SK-N-SH treated with all-trans-retinoic acid at 6 μM for 48 hours (cell line): ENCODE data around the gene C3orf22.

ENCODE experiments used
- ARNTL ChIP-seq: fragments of 450-650 bp; formaldehyde crosslinking; IDR thresholded peaks from 2 replicates; pipeline ENCODE4 v1.5.0; 2020; ENCODE audit warnings: low read depth, mild to moderate bottlenecking, moderate library complexity, borderline replicate concordance
- CSRNP3 ChIP-seq: fragments of 250-450 bp; sonication (Bioruptor Pico); IDR thresholded peaks from 2 replicates; pipeline ENCODE4 v1.5.1; 2021; ENCODE audit warnings: mild to moderate bottlenecking, moderate library complexity
- ESRRG ChIP-seq: fragments of 250-450 bp; sonication (Bioruptor Pico); IDR thresholded peaks from 2 replicates; pipeline ENCODE4 v1.6.1; 2021; ENCODE audit warnings: mild to moderate bottlenecking
- GLIS3 ChIP-seq: fragments of 250-450 bp; sonication (Bioruptor Pico); IDR thresholded peaks from 2 replicates; pipeline ENCODE4 v1.5.0; 2020; ENCODE audit warnings: mild to moderate bottlenecking, moderate library complexity
- POU6F1 ChIP-seq: fragments of 250-450 bp; sonication (Bioruptor Pico); IDR thresholded peaks from 2 replicates; pipeline ENCODE4 v1.8.0; 2021; ENCODE audit warnings: low read depth, mild to moderate bottlenecking, moderate library complexity, borderline replicate concordance
- PPARA ChIP-seq: fragments of 250-450 bp; sonication (Bioruptor Pico); IDR thresholded peaks from 2 replicates; pipeline ENCODE4 v1.5.0; 2020; ENCODE audit warnings: mild to moderate bottlenecking, borderline replicate concordance
- RARB ChIP-seq: fragments of 250-450 bp; sonication (Bioruptor Pico); IDR thresholded peaks from 2 replicates; pipeline ENCODE4 v1.8.0; 2021; ENCODE audit warnings: mild to moderate bottlenecking, moderate library complexity
- TSHZ2 ChIP-seq: fragments of 250-450 bp; sonication (Bioruptor Pico); IDR thresholded peaks from 2 replicates; pipeline ENCODE4 v1.5.0; 2020; ENCODE audit warnings: mild to moderate bottlenecking, moderate library complexity
- ZFP3 ChIP-seq: fragments of 250-450 bp; sonication (Bioruptor Pico); IDR thresholded peaks from 2 replicates; pipeline ENCODE4 v1.5.0; 2020; ENCODE audit warnings: mild to moderate bottlenecking, moderate library complexity
- ZFP30 ChIP-seq: fragments of 450-650 bp; formaldehyde crosslinking; IDR thresholded peaks from 2 replicates; pipeline ENCODE4 v1.5.0; 2022; ENCODE audit warnings: mild to moderate bottlenecking, moderate library complexity
- ZNF70 ChIP-seq: fragments of 450-650 bp; formaldehyde crosslinking; IDR thresholded peaks from 2 replicates; pipeline ENCODE4 v1.5.0; 2020; ENCODE audit warnings: mild to moderate bottlenecking, moderate library complexity
- TF ChIP-seq, protein P1 (sequence below): fragments of 250-450 bp; sonication (Bioruptor Pico); IDR thresholded peaks from 2 replicates; pipeline ENCODE4 v1.5.1; 2020; ENCODE audit warnings: low read depth, mild to moderate bottlenecking, moderate library complexity

DNA sequence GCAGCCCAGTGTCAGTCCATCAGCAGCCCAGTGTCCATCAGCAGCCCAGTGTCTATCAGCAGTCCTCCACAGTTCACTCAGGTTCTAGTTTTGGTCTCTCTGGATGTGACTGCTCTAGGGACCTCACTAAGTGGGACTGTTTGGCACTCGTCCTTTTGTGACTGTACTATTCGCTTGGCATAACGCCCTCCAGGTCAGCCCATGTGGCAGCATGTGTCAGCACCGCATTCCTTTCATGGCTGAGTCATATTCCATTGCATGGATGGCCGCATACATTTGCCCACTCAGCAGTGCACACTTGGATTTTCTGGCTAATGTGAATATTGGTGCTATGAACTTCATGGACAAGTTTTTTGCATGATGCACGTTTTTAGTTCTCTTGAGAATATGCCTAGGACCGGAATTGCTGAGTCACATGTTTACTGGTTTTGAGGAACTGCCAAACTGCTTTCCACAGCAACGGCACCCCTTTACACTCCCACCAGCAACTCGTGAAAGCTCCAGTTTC, 18.3 kb downstream of the C3orf22 start:
- TF ChIP-seq, protein P1, sequence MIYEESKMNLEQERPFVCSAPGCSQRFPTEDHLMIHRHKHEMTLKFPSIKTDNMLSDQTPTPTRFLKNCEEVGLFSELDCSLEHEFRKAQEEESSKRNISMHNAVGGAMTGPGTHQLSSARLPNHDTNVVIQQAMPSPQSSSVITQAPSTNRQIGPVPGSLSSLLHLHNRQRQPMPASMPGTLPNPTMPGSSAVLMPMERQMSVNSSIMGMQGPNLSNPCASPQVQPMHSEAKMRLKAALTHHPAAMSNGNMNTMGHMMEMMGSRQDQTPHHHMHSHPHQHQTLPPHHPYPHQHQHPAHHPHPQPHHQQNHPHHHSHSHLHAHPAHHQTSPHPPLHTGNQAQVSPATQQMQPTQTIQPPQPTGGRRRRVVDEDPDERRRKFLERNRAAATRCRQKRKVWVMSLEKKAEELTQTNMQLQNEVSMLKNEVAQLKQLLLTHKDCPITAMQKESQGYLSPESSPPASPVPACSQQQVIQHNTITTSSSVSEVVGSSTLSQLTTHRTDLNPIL: no peak
- TF ChIP-seq ZFP3 (CRISPR knock-in tag) (no peak), TSHZ2 (CRISPR knock-in tag) (no peak), RARB (no peak), GLIS3 (no peak), PPARA (CRISPR knock-in tag) (no peak), ZNF70 (CRISPR knock-in tag) (no peak), CSRNP3 (CRISPR knock-in tag) (no peak), ZFP30 (CRISPR knock-in tag) (no peak), ARNTL (no peak), ESRRG (no peak), POU6F1 (no peak)
